Skeletal muscle tissue (tissue), 4 donors: ENCODE results near the gene UPP1. TPM values are rescaled to one million over a fixed set of nuclear protein-coding genes. Genes with fewer than 3 reads are reported as not detected.
"Not testable (repeated sequence)": the region's sequence is repeated elsewhere in the genome, so short reads cannot be mapped to it uniquely, and the experiment has no call there.

Experiments used
- H3K27ac ChIP-seq: one replicate; pipeline ENCODE4 v1.7.0; 2013; ENCODE audit warnings: mild to moderate bottlenecking, low read depth, low read length, inconsistent platforms
- H3K27me3 ChIP-seq, 3 donors: one replicate each; pipeline ENCODE4 v1.7.0; 2013; ENCODE audit warnings: low read length in 3 of 3; ENCODE audit not compliant: control insufficient read depth in 3 of 3, insufficient read depth in 3 of 3
- H3K36me3 ChIP-seq, 3 donors: one replicate each; pipeline ENCODE4 v1.7.0; 2013; ENCODE audit warnings: low read length in 3 of 3; ENCODE audit not compliant: control insufficient read depth in 3 of 3, insufficient read depth in 3 of 3
- H3K4me1 ChIP-seq, 3 donors: one replicate each; pipeline ENCODE4 v1.7.0; 2013; ENCODE audit warnings: low read length in 3 of 3, mild to moderate bottlenecking in 3 of 3; ENCODE audit not compliant: control insufficient read depth in 3 of 3, insufficient read depth in 3 of 3
- H3K4me3 ChIP-seq, 3 donors: one replicate each; pipeline ENCODE4 v1.7.0; 2013; ENCODE audit warnings: low read length in 3 of 3
- H3K9ac ChIP-seq, 3 donors: one replicate each; pipeline ENCODE4 v1.7.0; 2013; ENCODE audit warnings: low read length in 3 of 3, mild to moderate bottlenecking in 3 of 3, moderate library complexity in 2 of 3, low read depth in 1 of 3
- H3K9me3 ChIP-seq, 3 donors: one replicate each; pipeline ENCODE4 v1.7.0; 2013; ENCODE audit warnings: low read length in 3 of 3; ENCODE audit not compliant: control insufficient read depth in 3 of 3
- total RNA-seq: library from RNA; depleted of rRNA; stranded (reverse); fragments of >200 nt; gene quantifications from one replicate; pipeline ENCODE4 v1.2.3, GENCODE V29; 2014
- donor health status: Osteomylitis.

Gene UPP1
- total RNA-seq, 1 donor from 2014 or later = 1.0 TPM

GRCh38 chr7:48052748-48053147, 36.3 kb upstream of the UPP1 start:
- peaks cover 0 to 2% (median 0%) of the 10 kb centered on the region in 3 donors for H3K9me3 ChIP-seq

DNA sequence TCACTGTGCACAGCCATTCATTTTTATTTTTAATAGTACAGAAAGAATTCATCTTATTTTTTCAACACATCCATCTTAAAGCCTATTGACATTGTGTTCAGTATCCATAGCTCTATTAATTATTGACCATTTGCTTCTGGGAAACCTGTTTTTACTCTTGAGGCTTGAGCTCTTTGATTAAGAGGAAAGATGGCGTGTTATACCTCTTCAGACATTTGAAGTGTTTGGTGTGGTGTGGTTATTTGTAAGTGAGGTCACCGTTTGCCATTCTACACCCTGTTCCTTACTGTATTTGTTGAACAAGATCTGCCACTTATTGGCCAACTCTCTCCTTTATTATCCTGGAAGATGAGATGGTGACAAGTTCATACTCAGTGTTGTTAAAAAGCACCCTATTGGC, 35.3 kb upstream of the UPP1 start:
- no peak overlapping the region for H3K4me3 ChIP-seq
- no peak overlapping the region for H3K9ac ChIP-seq
- no peaks in the 10 kb centered on the region for H3K27me3 ChIP-seq
- no peaks in the 10 kb centered on the region for H3K4me1 ChIP-seq
- H3K9me3 ChIP-seq = peaks cover 0 to 2% (median 0%) of the 10 kb centered on the region in 3 donors
- H3K27ac ChIP-seq = no peak overlapping the region
- H3K36me3 ChIP-seq = no peaks in the 10 kb centered on the region

More at GRCh38 chr7:48052748-48053147, 36.3 kb upstream of the UPP1 start:
- H3K4me1 ChIP-seq = no peaks in the 10 kb centered on the region
- no peak overlapping the region for H3K27ac ChIP-seq
- peaks cover 0 to 4% (median 0%) of the 10 kb centered on the region in 3 donors for H3K27me3 ChIP-seq
- no peak overlapping the region for H3K9ac ChIP-seq
- no peak overlapping the region for H3K4me3 ChIP-seq
- no peaks in the 10 kb centered on the region for H3K36me3 ChIP-seq

DNA sequence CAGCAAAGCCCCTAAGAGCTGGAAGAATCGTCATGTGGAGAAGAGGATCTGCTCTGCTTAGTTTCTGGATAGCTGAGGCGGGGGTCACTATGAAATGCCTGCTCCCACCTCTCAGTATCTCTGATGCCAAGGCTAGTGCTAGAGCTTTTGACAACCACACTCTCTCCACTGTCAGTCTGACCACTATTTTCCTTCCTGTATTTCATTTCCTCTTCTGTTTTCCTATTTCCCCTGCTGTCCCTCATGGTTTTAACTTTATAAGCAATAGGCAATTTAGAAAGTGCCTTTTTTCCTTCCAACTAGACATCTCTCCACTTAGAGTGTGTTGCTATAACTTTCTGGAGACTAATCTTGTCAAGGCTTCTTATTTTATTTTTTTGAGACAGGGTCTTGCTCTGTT, 30.1 kb upstream of the UPP1 start:
- H3K27me3 ChIP-seq = no peaks in the 10 kb centered on the region
- H3K36me3 ChIP-seq = no peaks in the 10 kb centered on the region
- H3K27ac ChIP-seq = no peak overlapping the region
- no peaks in the 10 kb centered on the region for H3K4me1 ChIP-seq
- H3K9me3 ChIP-seq = peaks cover 0 to 2% (median 0%) of the 10 kb centered on the region in 3 donors
- no peak overlapping the region for H3K4me3 ChIP-seq
- H3K9ac ChIP-seq = no peak overlapping the region

GRCh38 chr7:48059706-48060105, 29.4 kb upstream of the UPP1 start:
- Histone ChIP-seq H3K9me3 (peaks cover 0 to 2% (median 0%) of the 10 kb centered on the region in 3 donors), H3K4me1 (no peaks in the 10 kb centered on the region), H3K27me3 (no peaks in the 10 kb centered on the region), H3K4me3 (no peak overlapping the region), H3K9ac (no peak overlapping the region), H3K36me3 (no peaks in the 10 kb centered on the region), H3K27ac (no peak overlapping the region)

DNA sequence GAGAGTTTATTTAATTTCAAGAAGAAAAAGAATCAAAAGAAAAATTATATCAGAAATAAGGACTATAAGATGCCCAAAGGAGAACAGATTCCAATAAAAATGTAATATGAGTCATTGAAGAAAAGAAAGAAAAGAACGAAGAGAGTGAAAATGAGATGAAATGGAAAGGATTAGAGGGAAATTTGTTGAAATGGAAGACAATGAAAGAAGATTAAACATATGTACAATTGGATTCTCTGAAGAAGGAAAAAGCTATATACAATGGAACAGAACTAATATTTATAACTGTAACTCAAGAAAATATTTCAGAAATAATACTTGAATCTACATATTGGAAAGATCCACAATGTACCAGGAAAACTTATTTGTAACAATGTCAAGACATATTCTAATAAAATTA, 25.1 kb upstream of the UPP1 start:
- no peak overlapping the region for H3K9ac ChIP-seq
- no peaks in the 10 kb centered on the region for H3K36me3 ChIP-seq
- no peaks in the 10 kb centered on the region for H3K27me3 ChIP-seq
- H3K4me3 ChIP-seq = no peak overlapping the region
- H3K27ac ChIP-seq = no peak overlapping the region
- H3K4me1 ChIP-seq = no peaks in the 10 kb centered on the region
- no peaks in the 10 kb centered on the region for H3K9me3 ChIP-seq

DNA sequence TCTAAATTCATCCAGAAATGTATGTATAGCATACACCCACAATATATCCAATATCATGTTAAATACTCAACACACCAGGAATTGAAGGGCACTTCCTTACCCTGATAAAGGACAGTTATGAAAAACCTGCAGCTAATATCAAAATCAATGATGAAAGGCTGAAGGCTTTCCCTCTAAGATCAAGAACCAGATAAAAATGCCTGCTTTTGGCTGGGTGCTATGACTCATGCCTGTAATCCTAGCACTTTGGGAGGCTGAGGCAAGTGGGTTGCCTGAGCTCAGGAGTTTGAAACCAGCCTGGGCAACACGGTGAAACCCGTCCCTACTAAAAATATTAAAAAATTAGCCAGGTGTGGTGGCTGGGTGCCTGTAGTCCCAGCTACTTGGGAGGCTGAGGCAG, 21.6 kb upstream of the UPP1 start:
- Histone ChIP-seq H3K9me3 (peaks cover 0 to 4% (median 0%) of the 10 kb centered on the region in 3 donors), H3K27me3 (no peaks in the 10 kb centered on the region), H3K27ac (no peak overlapping the region), H3K9ac (no peak overlapping the region), H3K36me3 (no peaks in the 10 kb centered on the region), H3K4me1 (no peaks in the 10 kb centered on the region), H3K4me3 (no peak overlapping the region)

DNA sequence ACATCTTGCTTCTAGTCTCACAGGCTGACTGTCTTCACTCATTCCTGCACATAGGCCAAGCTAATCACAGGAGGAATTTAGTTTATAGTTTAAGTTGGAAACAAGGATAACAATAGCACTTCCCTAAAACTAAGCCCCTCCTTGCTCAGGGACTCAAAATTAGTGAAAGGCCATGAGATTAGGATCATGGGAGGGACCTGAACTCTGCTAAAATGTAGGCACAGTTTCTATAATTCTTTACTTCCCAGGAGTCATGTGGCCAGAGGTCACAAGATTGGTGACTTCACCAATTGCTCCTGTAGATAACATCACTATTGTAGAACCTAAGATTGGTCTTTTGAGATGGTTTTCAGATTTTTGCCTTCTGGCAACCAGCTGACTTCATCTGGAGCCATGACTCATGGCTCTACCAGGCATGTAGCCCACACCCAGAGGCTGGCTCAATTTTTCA, 14.8 kb upstream of the UPP1 start:
- peaks cover 0 to 4% (median 0%) of the 10 kb centered on the region in 3 donors for H3K9me3 ChIP-seq
- no peak overlapping the region for H3K27ac ChIP-seq
- no peaks in the 10 kb centered on the region for H3K27me3 ChIP-seq
- no peaks in the 10 kb centered on the region for H3K4me1 ChIP-seq
- no peaks in the 10 kb centered on the region for H3K36me3 ChIP-seq
- H3K4me3 ChIP-seq = no peak overlapping the region
- H3K9ac ChIP-seq = no peak overlapping the region

DNA sequence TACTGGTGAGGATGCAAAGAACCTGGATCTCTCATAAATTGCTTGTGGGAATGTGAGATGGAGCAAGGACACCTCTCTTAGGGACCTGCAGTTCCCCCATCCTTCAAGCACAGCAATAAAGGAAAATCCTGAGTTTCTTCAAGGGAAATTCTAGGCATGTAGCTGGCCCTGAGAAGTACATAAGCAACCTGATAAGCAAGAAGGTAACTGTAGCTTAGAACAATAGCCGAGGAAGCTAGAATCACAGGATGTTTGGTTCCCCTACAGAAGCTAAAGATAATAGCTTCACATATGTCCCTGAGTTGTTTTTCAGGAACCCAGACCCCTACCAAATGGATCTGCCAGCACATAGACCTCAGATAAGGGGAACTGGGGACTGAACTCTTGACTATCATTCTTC, 11.6 kb upstream of the UPP1 start:
- Histone ChIP-seq H3K27ac (no peak overlapping the region), H3K36me3 (no peaks in the 10 kb centered on the region), H3K27me3 (no peaks in the 10 kb centered on the region), H3K9me3 (no peaks in the 10 kb centered on the region), H3K4me1 (no peaks in the 10 kb centered on the region), H3K9ac (no peak overlapping the region), H3K4me3 (no peak overlapping the region)

DNA sequence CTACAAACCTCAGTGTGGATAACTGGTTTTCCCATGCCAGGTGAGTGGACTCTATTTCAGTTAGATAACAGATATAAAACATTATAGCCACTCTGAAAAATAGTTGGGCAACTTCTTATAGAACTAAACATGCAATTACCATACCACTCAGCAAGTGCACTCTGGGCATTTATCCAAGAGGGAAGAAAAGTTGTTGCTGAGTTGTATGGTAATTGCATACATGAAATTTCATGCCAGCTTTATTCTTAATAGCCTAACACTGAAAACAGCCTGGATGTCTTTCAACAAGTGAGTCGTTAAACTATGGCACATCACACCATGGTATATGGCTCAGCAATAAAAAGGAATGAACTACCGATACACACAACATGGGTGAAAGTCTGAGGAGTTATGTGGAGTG, 10.6 kb upstream of the UPP1 start:
- Histone ChIP-seq H3K9ac (no peak overlapping the region), H3K4me3 (no peak overlapping the region), H3K4me1 (no peaks in the 10 kb centered on the region), H3K27me3 (no peaks in the 10 kb centered on the region), H3K9me3 (no peaks in the 10 kb centered on the region), H3K27ac (no peak overlapping the region), H3K36me3 (no peaks in the 10 kb centered on the region)

DNA sequence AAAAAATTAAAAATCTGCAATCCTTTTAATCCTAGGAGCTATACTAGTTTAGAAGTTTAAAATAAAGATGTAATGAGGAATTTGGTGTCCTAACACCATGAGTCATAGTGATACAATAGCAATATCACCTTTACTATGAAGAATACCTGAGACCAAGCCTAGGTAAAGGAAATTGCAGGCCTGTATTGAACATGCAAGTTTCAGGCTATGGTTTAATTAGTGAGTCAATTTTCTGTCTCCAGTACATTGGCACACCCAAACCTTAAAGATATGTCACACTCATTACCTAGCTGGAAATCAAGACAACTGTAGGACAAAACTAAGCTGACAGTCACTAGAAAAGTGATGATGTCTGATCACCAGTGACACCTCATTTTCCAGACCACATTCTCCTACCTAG, 6.7 kb upstream of the UPP1 start:
- not testable (repeated sequence) for H3K4me3 ChIP-seq, H3K9ac ChIP-seq, H3K27ac ChIP-seq, H3K27me3 ChIP-seq, H3K9me3 ChIP-seq, H3K36me3 ChIP-seq
- peaks cover 8 to 15% (median 11%) of the 10 kb centered on the region in 3 donors for H3K4me1 ChIP-seq
